NCI-H128 (cell line): ENCODE results near the gene SH3TC1.

Experiments used
- DNase-seq: peaks from one replicate; lab custom pipeline; 2025; ENCODE audit not compliant: unreplicated experiment; lab: John Stamatoyannopoulos, UW

The SH3TC1 gene

GRCh38 chr4:8163436-8164193, 35.5 kb upstream of the SH3TC1 start:
- no peak for DNase-seq

- no peak for DNase-seq
These were observed 34.9 kb upstream of the SH3TC1 start for GRCh38 chr4:8164194-8164565.

- DNase-seq, result no peak
These were observed 34.4 kb upstream of the SH3TC1 start for GRCh38 chr4:8164687-8165086.

- DNase-seq, result no peak
These were observed 33.7 kb upstream of the SH3TC1 start for GRCh38 chr4:8165374-8165896.

GRCh38 chr4:8167291-8167690, 31.8 kb upstream of the SH3TC1 start:
- no peak for DNase-seq

GRCh38 chr4:8167815-8168214, 31.3 kb upstream of the SH3TC1 start:
- no peak for DNase-seq

GRCh38 chr4:8168232-8168631, 30.9 kb upstream of the SH3TC1 start:
- no peak for DNase-seq

- no peak for DNase-seq
These were observed 30.1 kb upstream of the SH3TC1 start for GRCh38 chr4:8168832-8169598.

GRCh38 chr4:8169763-8170162, 29.3 kb upstream of the SH3TC1 start:
- no peak for DNase-seq

- no peak for DNase-seq
These were observed 28.7 kb upstream of the SH3TC1 start for GRCh38 chr4:8170341-8170740.

GRCh38 chr4:8171266-8171665, 27.8 kb upstream of the SH3TC1 start:
- no peak for DNase-seq

GRCh38 chr4:8171984-8172924, 26.8 kb upstream of the SH3TC1 start:
- no peak for DNase-seq

GRCh38 chr4:8173492-8174242, 25.4 kb upstream of the SH3TC1 start:
- DNase-seq, result no peak

- DNase-seq, result no peak
These were observed 24.1 kb upstream of the SH3TC1 start for GRCh38 chr4:8174970-8175369.

GRCh38 chr4:8175686-8176085, 23.4 kb upstream of the SH3TC1 start:
- DNase-seq, result no peak

GRCh38 chr4:8176547-8177399, 22.3 kb upstream of the SH3TC1 start:
- no peak for DNase-seq

- no peak for DNase-seq
These were observed 21.5 kb upstream of the SH3TC1 start for GRCh38 chr4:8177552-8177951.

GRCh38 chr4:8177956-8178355, 21.1 kb upstream of the SH3TC1 start:
- DNase-seq, result no peak

- DNase-seq, result no peak
These were observed 20.0 kb upstream of the SH3TC1 start for GRCh38 chr4:8179074-8179473.

GRCh38 chr4:8179771-8180170, 19.3 kb upstream of the SH3TC1 start:
- DNase-seq, result no peak
